NAMALWA (cell line): ENCODE results near the gene HS6ST2.

Experiments used
- DNase-seq: peaks from one replicate; pipeline ENCODE4 v3.0.0-alpha.2; 2015; ENCODE audit warnings: low spot score

The HS6ST2 gene

GRCh38 chrX:132790329-132790728, 168.1 kb downstream of the HS6ST2 start:
- DNase-seq: no peak

- no peak for DNase-seq
These were observed 172.2 kb downstream of the HS6ST2 start for GRCh38 chrX:132786217-132786616.

GRCh38 chrX:132778917-132779316, 179.5 kb downstream of the HS6ST2 start:
- no peak for DNase-seq

GRCh38 chrX:132776486-132777210, 181.8 kb downstream of the HS6ST2 start:
- DNase-seq: peak; percentile 20

- no peak for DNase-seq
These were observed 183.1 kb downstream of the HS6ST2 start for GRCh38 chrX:132775263-132775823.

- no peak for DNase-seq
These were observed 184.3 kb downstream of the HS6ST2 start for GRCh38 chrX:132774010-132774714.

GRCh38 chrX:132769609-132770008, 188.8 kb downstream of the HS6ST2 start:
- no peak for DNase-seq

- DNase-seq: no peak
These were observed 192.0 kb downstream of the HS6ST2 start for GRCh38 chrX:132766452-132766851.

- no peak for DNase-seq
These were observed 194.9 kb downstream of the HS6ST2 start for GRCh38 chrX:132763528-132763927.

GRCh38 chrX:132758759-132759158, 199.7 kb downstream of the HS6ST2 start:
- no peak for DNase-seq

- no peak for DNase-seq
These were observed 201.3 kb downstream of the HS6ST2 start for GRCh38 chrX:132757066-132757623.

GRCh38 chrX:132756439-132756838, 202.0 kb downstream of the HS6ST2 start:
- DNase-seq: no peak

- no peak for DNase-seq
These were observed 207.3 kb downstream of the HS6ST2 start for GRCh38 chrX:132751063-132751690.

- DNase-seq: no peak
These were observed 207.9 kb downstream of the HS6ST2 start for GRCh38 chrX:132750331-132751062.

- no peak for DNase-seq
These were observed 209.0 kb downstream of the HS6ST2 start for GRCh38 chrX:132749406-132749805.

- DNase-seq: no peak
These were observed 209.5 kb downstream of the HS6ST2 start for GRCh38 chrX:132748909-132749308.

- no peak for DNase-seq
These were observed 210.2 kb downstream of the HS6ST2 start for GRCh38 chrX:132748268-132748667.

GRCh38 chrX:132745593-132745992, 212.8 kb downstream of the HS6ST2 start:
- DNase-seq: no peak

GRCh38 chrX:132744470-132744869, 214.0 kb downstream of the HS6ST2 start:
- no peak for DNase-seq

GRCh38 chrX:132743086-132743485, 215.3 kb downstream of the HS6ST2 start:
- no peak for DNase-seq

- DNase-seq: no peak
These were observed 216.2 kb downstream of the HS6ST2 start for GRCh38 chrX:132742246-132742645.

GRCh38 chrX:132741689-132742088, 216.7 kb downstream of the HS6ST2 start:
- no peak for DNase-seq
